LNCaP clone FGC (cell line): ENCODE data around the gene HAT1.

Source experiments
- DNase-seq: peaks from one replicate; pipeline ENCODE4 v3.0.0-alpha.2; 2011; ENCODE audit warnings: low read depth
- H3K4me3 ChIP-seq: 2 replicates; pipeline ENCODE4 v1.5.1; 2011; ENCODE audit warnings: mild to moderate bottlenecking, low read depth, low read length, control low read depth
- TF ChIP-seq, protein P1 (sequence below): IDR thresholded peaks from 2 replicates; pipeline ENCODE4 v1.5.1; 2012; ENCODE audit warnings: mild to moderate bottlenecking; ENCODE audit not compliant: control insufficient read depth, insufficient read depth; ENCODE audit errors: extremely low read depth

Gene HAT1, protein sequence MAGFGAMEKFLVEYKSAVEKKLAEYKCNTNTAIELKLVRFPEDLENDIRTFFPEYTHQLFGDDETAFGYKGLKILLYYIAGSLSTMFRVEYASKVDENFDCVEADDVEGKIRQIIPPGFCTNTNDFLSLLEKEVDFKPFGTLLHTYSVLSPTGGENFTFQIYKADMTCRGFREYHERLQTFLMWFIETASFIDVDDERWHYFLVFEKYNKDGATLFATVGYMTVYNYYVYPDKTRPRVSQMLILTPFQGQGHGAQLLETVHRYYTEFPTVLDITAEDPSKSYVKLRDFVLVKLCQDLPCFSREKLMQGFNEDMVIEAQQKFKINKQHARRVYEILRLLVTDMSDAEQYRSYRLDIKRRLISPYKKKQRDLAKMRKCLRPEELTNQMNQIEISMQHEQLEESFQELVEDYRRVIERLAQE

DNA sequence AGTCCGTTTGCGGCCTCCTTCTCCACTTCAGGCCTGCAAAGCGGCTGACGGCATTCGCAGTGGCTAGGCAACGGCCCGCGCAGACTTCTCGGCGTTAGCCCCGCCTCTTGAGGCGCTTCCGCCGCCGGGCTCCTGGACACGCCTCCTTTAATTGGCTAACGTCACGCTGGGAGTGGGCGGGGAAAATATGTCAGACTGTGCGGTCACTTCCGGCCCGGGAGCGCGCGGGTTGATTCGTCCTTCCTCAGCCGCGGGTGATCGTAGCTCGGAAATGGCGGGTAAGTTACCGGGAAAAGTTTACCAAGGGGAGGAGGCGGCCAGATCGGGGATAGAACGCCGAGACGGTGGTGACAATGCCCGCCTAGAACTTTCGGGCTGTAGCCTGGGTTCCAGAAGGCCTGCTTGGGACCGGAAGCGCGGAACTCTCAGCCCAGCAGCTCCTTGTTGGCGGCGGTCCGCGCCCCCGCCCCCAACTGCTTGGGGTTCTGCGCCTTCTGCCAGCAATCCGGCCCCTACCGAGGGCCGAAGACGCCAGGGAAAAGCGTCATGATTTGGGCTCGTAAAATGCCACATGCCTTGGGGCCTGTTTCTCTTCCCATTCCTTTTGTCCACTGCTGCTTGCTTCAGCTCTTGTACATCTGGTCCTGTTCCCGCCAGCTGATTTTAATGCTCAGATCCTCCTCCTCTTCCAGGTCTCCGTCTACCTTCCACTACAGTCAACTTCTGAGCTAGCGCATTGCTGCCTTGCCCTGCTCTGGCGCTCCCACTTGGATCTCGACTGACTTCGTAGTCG lies at the start of gene HAT1:
Gene HAT1 (plus strand): TSS at position 232 of the 793 bp plus-strand sequence. CDS start 40 bp downstream, at position 272.
- DNase-seq, result peak; percentile 90
- TF ChIP-seq, protein P1, sequence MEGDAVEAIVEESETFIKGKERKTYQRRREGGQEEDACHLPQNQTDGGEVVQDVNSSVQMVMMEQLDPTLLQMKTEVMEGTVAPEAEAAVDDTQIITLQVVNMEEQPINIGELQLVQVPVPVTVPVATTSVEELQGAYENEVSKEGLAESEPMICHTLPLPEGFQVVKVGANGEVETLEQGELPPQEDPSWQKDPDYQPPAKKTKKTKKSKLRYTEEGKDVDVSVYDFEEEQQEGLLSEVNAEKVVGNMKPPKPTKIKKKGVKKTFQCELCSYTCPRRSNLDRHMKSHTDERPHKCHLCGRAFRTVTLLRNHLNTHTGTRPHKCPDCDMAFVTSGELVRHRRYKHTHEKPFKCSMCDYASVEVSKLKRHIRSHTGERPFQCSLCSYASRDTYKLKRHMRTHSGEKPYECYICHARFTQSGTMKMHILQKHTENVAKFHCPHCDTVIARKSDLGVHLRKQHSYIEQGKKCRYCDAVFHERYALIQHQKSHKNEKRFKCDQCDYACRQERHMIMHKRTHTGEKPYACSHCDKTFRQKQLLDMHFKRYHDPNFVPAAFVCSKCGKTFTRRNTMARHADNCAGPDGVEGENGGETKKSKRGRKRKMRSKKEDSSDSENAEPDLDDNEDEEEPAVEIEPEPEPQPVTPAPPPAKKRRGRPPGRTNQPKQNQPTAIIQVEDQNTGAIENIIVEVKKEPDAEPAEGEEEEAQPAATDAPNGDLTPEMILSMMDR, result no peak

GRCh38 chr2:171874517-171874916 lies 47.7 kb upstream of the HAT1 start:
- no peak for DNase-seq
- TF ChIP-seq, protein P1, result no peak
- no peak overlapping the region for H3K4me3 ChIP-seq

More for the DNA sequence above, at the start of gene HAT1:
- H3K4me3 ChIP-seq, result peak within 1 kb of the TSS; percentile 64

DNA sequence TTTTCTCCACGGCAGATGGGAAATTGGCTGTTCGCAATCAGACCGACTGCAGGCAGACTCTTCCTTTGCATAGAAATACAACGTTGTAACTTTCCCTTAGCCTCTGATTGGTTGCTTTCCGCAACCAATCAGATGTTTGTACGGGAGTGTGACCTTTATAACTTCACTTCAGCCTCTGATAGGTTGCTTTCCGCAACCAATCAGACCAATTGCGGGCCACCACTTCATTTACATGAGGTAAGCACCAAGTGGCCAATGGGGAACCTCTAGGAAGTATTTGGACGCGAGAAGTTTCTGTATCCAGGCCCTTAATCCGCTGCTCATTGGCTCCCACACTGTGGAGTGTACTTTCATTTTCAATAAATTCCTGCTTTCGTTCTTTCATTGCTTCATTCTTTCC lies 47.3 kb upstream of the HAT1 start:
- no peak overlapping the region for H3K4me3 ChIP-seq
- DNase-seq, result no peak
- TF ChIP-seq, protein P1, result no peak

GRCh38 chr2:171878481-171878993 lies 43.7 kb upstream of the HAT1 start:
- H3K4me3 ChIP-seq, result no peak overlapping the region
- TF ChIP-seq, protein P1, result no peak
- no peak for DNase-seq

- DNase-seq, result no peak
- TF ChIP-seq, protein P1, result no peak
- no peak overlapping the region for H3K4me3 ChIP-seq
Observed at GRCh38 chr2:171879865-171880264, 42.4 kb upstream of the HAT1 start.

GRCh38 chr2:171880774-171881173 lies 41.5 kb upstream of the HAT1 start:
- TF ChIP-seq, protein P1, result no peak
- H3K4me3 ChIP-seq, result no peak overlapping the region
- no peak for DNase-seq
